ENCODE results near the gene SLC35C1. TPM values are rescaled to one million over a fixed set of nuclear protein-coding genes. Genes with fewer than 3 reads are reported as not detected.

The SLC35C1 gene
- total and polyA plus RNA-seq, 7 donors, result 5.3 to 38.9 (median 8.6) TPM

DNA sequence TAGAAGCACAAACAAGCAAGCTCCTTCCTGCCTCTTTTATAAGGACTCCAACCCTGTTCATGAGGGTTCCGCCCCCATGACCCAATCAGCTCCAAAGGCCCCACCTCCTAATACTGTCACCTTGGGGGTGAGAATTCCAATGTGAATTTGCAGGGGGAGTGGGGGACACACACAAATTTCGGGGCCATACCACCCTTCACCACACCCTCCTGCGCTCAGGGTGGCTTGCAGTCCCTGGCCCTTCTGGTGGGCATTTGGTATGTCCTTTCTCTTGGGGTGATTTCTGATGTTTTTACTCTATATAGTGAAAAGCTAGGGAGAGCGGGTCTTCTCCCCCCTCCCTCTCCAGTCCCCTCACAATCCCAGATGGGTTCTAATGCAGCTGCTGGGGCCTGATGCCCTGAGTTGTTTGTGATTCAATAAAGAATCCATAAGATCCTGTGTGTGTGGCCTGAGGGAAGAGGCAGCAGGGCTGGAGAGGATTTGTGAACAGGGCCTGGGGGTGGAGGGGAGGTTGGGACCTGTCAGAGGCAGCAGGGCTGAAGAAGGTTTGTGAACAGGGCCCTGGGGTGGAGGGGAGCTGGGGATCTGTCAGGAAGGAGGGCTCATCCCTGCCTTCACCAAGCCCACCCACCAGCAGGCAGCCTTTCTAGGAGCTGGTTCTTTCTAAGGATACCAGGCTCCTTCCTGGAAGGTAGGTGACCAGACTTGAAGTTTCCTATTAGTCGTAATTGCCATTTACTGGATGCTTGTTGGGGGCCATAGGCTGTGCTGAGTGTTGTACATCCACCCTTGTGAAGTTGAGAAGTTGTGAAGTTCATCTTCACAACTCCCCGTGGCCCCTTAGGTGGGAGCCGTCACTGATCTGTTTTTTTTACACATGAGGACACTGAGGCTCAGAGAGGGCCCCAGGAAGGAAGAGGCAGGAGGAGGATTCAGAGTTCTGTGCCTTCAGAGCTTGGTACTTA lies 7.9 kb downstream of the SLC35C1 start:
- Histone ChIP-seq H3K4me1 (peaks cover 0 to 12% (median 6%) of the 10 kb centered on the region in 4 donors), H3K4me3 (no peak overlapping the region), H3K36me3 (peaks cover 5 to 21% (median 14%) of the 10 kb centered on the region in 4 donors), H3K27me3 (no peaks in the 10 kb centered on the region), H3K27ac (no peak overlapping the region), H3K9me3 (no peaks in the 10 kb centered on the region)
- intact Hi-C loops (cut with DNase I), result no loop called here
- 79 to 87% methylated on average over 7 of the region's 7 CpGs for WGBS, 2 donors
- TF ChIP-seq EP300 (IDR thresholded peaks at IDR 0.05) (no peak), POLR2A (IDR thresholded peaks at IDR 0.05) (no peak), POLR2AphosphoS5 (IDR thresholded peaks at IDR 0.05) (no peak)
- TF ChIP-seq, protein P1, sequence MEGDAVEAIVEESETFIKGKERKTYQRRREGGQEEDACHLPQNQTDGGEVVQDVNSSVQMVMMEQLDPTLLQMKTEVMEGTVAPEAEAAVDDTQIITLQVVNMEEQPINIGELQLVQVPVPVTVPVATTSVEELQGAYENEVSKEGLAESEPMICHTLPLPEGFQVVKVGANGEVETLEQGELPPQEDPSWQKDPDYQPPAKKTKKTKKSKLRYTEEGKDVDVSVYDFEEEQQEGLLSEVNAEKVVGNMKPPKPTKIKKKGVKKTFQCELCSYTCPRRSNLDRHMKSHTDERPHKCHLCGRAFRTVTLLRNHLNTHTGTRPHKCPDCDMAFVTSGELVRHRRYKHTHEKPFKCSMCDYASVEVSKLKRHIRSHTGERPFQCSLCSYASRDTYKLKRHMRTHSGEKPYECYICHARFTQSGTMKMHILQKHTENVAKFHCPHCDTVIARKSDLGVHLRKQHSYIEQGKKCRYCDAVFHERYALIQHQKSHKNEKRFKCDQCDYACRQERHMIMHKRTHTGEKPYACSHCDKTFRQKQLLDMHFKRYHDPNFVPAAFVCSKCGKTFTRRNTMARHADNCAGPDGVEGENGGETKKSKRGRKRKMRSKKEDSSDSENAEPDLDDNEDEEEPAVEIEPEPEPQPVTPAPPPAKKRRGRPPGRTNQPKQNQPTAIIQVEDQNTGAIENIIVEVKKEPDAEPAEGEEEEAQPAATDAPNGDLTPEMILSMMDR (IDR thresholded peaks at IDR 0.05), result no peak
- peak; percentile 53 for DNase-seq

DNA sequence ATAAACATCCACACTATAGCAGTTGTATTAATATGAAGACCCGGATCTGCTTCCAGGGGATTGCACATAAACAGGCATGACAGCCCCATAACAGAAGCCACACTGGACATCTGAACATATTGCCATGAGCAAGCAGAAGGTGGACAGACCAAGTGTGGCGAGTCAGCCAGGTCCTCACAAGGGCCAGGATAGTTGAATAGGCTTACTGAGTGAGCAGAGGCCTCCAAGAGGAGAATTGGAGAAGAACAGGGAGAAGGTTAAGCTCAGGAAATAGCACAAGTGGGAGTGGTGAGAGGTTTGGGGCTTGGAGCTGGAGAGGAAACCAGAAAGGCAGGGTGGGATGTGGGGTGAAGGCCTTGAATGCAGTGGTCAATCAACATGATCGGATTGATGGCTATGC lies 10.8 kb downstream of the SLC35C1 start:
- no peaks in the 10 kb centered on the region for H3K27me3 ChIP-seq
- 75 to 90% methylated on average over 3 of the region's 3 CpGs for WGBS, 2 donors
- H3K27ac ChIP-seq, result no peak overlapping the region
- H3K36me3 ChIP-seq, result peaks cover 5 to 13% (median 10%) of the 10 kb centered on the region in 4 donors
- no peak overlapping the region for H3K4me3 ChIP-seq
- H3K9me3 ChIP-seq, result no peaks in the 10 kb centered on the region
- intact Hi-C loops (cut with DNase I), result no loop called here
- H3K4me1 ChIP-seq, result no peaks in the 10 kb centered on the region
- peak; percentile 18 for DNase-seq
- TF ChIP-seq POLR2AphosphoS5 (IDR thresholded peaks at IDR 0.05) (no peak), POLR2A (IDR thresholded peaks at IDR 0.05) (no peak), EP300 (IDR thresholded peaks at IDR 0.05) (no peak)

DNA sequence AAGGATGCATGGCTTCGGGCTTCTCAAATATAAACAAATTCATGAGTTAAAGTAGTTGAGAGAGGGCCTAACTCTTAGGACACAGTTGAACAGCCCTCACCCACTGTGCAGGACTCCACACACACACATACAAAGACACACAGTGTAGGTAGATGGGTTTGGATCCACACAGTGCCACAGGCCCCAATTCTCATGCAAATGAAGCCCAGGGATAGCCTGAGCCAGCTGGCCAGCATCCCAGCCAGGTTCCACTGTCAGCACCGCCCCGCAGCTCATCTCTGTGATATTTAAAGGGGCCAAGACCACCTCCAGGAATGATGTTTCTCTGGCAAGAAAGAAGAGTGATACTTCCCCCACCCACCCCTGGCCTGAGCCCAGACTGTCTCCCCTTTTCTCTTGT lies 11.7 kb downstream of the SLC35C1 start:
- Histone ChIP-seq H3K27me3 (no peaks in the 10 kb centered on the region), H3K4me1 (no peaks in the 10 kb centered on the region), H3K27ac (no peak overlapping the region), H3K36me3 (peaks cover under 1 to 5% (median 4%) of the 10 kb centered on the region in 4 donors), H3K9me3 (no peaks in the 10 kb centered on the region), H3K4me3 (no peak overlapping the region)
- 35 to 72% methylated on average over 3 of the region's 3 CpGs for WGBS, 2 donors
- intact Hi-C loops (cut with DNase I), result no loop called here
- TF ChIP-seq POLR2AphosphoS5 (IDR thresholded peaks at IDR 0.05), result no peak
- no peak for TF ChIP-seq EP300 (IDR thresholded peaks at IDR 0.05)
- TF ChIP-seq, protein P1 (IDR thresholded peaks at IDR 0.05), result no peak
- no peak for TF ChIP-seq POLR2A (IDR thresholded peaks at IDR 0.05)
- peak; percentile 48 for DNase-seq

DNA sequence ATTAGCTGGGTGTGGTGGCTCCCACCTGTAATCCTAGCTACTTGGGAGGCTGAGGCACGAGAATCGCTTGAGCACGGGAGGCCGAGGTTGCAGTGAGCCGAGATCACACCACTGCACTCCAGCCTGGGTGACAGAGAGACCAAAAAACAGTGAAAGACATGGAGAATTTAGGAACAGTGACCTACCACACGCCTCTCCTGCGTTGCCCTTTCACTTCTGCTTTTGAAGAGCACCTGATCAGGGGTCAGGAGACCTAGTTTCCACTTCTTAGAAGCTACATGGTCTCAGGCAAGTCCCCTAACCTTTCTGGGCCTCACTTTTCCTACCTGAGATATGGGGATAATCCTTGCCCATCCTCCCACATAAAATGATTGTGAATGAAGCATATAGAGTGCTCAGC lies 12.2 kb downstream of the SLC35C1 start:
- Histone ChIP-seq H3K9me3 (no peaks in the 10 kb centered on the region), H3K27me3 (no peaks in the 10 kb centered on the region), H3K27ac (no peak overlapping the region), H3K4me3 (no peak overlapping the region), H3K36me3 (peaks cover 0 to 3% (median 0%) of the 10 kb centered on the region in 4 donors), H3K4me1 (no peaks in the 10 kb centered on the region)
- WGBS, 2 donors, result 93 to 94% methylated on average over 7 of the region's 7 CpGs
- no peak for DNase-seq
- no peak for TF ChIP-seq POLR2AphosphoS5 (IDR thresholded peaks at IDR 0.05)
- TF ChIP-seq, protein P1 (IDR thresholded peaks at IDR 0.05), result no peak
- TF ChIP-seq POLR2A (IDR thresholded peaks at IDR 0.05), result no peak
- TF ChIP-seq EP300 (IDR thresholded peaks at IDR 0.05), result no peak
- intact Hi-C loops (cut with DNase I), result no loop called here

DNA sequence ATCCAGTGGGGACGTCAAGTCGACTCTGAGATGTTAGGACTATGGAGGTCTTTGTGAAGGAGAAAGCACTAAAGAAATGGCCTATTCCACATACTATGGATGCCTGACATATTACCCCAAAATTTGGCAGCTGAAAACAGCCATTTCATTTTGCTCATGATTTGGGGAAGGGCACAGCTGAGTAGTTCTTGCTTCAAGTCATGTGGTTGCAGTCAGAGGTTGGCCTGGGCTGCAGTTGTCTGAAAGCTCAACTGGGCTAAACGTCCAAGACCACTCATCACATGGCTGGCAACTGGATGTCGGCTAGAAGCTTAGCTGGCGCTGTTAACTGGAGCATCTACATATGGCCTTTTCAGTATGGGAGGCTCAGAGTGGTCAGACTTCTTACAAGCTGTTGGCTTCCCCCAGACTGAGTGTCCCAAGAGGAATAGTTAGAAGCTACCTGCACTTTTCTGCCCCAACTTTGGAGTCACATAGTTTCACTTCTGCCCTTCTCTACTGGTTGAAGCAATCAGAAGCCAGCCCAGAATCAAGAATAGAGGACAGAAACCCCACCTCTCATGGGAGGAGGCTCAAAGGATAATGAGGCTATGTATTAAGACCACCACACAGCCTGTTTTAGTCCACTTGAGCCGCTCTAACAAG lies 14.1 kb downstream of the SLC35C1 start:
- no peak for DNase-seq
- Histone ChIP-seq H3K4me1 (no peaks in the 10 kb centered on the region), H3K27me3 (no peaks in the 10 kb centered on the region), H3K9me3 (no peaks in the 10 kb centered on the region), H3K27ac (no peak overlapping the region), H3K36me3 (no peaks in the 10 kb centered on the region), H3K4me3 (no peak overlapping the region)
- intact Hi-C loops (cut with DNase I), result no loop called here
- WGBS, 2 donors, result 90 to 92% methylated on average over 6 of the region's 6 CpGs
- no peak for TF ChIP-seq EP300 (IDR thresholded peaks at IDR 0.05)
- TF ChIP-seq, protein P1 (IDR thresholded peaks at IDR 0.05), result no peak
- TF ChIP-seq POLR2A (IDR thresholded peaks at IDR 0.05), result no peak
- TF ChIP-seq POLR2AphosphoS5 (IDR thresholded peaks at IDR 0.05), result no peak

Measured in sigmoid colon (tissue), 7 donors.